ENCODE results near the gene ABCA5. TPM values are rescaled to one million over a fixed set of nuclear protein-coding genes. Genes with fewer than 3 reads are reported as not detected.
A peak's percentile ranks its signal among the peaks of the same experiment; 100 is the strongest.

Gene ABCA5
- total and polyA plus RNA-seq, 2 of the 13 experiments (the other 11 are each of a cell fraction or from before 2014, with no cell fraction given): 9.7 to 10.1 TPM

DNA sequence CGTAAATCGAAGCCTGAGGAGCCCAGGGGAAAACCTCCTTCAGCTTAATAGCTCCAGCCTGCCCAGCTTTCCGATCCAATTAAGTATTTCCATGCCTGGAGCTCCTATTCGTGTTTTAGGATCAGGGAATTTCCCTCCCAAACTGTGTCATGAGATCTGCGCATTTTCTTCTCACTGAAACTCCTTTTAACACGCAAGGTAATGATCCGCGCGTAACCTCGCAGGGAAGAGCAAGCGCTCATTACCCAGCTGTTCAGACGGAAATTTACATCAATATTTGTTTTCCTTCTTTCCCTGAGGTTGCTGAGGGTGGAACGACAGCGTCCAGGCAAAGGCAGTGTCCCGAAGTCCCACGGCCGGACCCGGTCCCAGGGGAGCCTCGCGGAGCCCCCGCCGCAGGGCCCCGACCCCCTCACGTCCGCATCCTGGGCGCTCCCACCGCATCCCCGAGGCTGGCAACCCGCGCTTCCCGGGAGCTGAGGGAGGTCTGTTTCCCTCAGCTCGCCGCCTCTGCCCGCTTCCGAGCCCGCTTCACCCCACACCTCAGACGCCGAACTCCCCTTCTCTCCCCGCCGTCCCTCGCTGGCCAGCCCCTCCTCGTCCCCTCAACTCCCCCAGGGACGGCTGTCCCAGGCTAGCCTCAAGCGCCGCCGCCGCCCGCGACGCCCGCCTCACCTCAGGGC is 415 bp downstream of the ABCA5 start (continued):
- TF ChIP-seq, protein P1, sequence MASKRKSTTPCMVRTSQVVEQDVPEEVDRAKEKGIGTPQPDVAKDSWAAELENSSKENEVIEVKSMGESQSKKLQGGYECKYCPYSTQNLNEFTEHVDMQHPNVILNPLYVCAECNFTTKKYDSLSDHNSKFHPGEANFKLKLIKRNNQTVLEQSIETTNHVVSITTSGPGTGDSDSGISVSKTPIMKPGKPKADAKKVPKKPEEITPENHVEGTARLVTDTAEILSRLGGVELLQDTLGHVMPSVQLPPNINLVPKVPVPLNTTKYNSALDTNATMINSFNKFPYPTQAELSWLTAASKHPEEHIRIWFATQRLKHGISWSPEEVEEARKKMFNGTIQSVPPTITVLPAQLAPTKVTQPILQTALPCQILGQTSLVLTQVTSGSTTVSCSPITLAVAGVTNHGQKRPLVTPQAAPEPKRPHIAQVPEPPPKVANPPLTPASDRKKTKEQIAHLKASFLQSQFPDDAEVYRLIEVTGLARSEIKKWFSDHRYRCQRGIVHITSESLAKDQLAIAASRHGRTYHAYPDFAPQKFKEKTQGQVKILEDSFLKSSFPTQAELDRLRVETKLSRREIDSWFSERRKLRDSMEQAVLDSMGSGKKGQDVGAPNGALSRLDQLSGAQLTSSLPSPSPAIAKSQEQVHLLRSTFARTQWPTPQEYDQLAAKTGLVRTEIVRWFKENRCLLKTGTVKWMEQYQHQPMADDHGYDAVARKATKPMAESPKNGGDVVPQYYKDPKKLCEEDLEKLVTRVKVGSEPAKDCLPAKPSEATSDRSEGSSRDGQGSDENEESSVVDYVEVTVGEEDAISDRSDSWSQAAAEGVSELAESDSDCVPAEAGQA (IDR thresholded peaks at IDR 0.05; ENCODE audit: low read depth): no peak
- TF ChIP-seq, protein P1 (CRISPR knock-in tag; IDR thresholded peaks at IDR 0.05; ENCODE audit: borderline replicate concordance): no peak
- TF ChIP-seq, protein P2, sequence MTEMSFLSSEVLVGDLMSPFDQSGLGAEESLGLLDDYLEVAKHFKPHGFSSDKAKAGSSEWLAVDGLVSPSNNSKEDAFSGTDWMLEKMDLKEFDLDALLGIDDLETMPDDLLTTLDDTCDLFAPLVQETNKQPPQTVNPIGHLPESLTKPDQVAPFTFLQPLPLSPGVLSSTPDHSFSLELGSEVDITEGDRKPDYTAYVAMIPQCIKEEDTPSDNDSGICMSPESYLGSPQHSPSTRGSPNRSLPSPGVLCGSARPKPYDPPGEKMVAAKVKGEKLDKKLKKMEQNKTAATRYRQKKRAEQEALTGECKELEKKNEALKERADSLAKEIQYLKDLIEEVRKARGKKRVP (CRISPR knock-in tag; IDR thresholded peaks at IDR 0.05): peak in 1 of 2 experiments; percentile 57; a peak in 2 of 4 replicates
- peak; percentile 96 for TF ChIP-seq MEIS1 (CRISPR knock-in tag; IDR thresholded peaks at IDR 0.05; ENCODE audit: borderline replicate concordance)
- TF ChIP-seq ZNF883 (CRISPR knock-in tag; IDR thresholded peaks at IDR 0.05; ENCODE audit: not compliant biosample characterization): no peak
- TF ChIP-seq ATM (IDR thresholded peaks at IDR 0.05; ENCODE audit: borderline replicate concordance): no peak
- TF ChIP-seq, protein P3, sequence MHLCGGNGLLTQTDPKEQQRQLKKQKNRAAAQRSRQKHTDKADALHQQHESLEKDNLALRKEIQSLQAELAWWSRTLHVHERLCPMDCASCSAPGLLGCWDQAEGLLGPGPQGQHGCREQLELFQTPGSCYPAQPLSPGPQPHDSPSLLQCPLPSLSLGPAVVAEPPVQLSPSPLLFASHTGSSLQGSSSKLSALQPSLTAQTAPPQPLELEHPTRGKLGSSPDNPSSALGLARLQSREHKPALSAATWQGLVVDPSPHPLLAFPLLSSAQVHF (CRISPR knock-in tag; IDR thresholded peaks at IDR 0.05): 0 out of 2 replicates have a peak, but pooled peaks have one; percentile 37
- no peak for TF ChIP-seq ZNF180 (CRISPR knock-in tag; IDR thresholded peaks at IDR 0.05; ENCODE audit: borderline replicate concordance, low read depth)
- no peak for TF ChIP-seq GZF1 (CRISPR knock-in tag; IDR thresholded peaks at IDR 0.05)
- 0 out of 2 replicates have a peak, but pooled peaks have one; percentile 23 for TF ChIP-seq MIER3 (CRISPR knock-in tag; IDR thresholded peaks at IDR 0.05; ENCODE audit: borderline replicate concordance)
- TF ChIP-seq SOX5 (CRISPR knock-in tag; IDR thresholded peaks at IDR 0.05; ENCODE audit: borderline replicate concordance): no peak
- no peak for TF ChIP-seq CBFB (CRISPR knock-in tag; IDR thresholded peaks at IDR 0.05)
- TF ChIP-seq, protein P4, sequence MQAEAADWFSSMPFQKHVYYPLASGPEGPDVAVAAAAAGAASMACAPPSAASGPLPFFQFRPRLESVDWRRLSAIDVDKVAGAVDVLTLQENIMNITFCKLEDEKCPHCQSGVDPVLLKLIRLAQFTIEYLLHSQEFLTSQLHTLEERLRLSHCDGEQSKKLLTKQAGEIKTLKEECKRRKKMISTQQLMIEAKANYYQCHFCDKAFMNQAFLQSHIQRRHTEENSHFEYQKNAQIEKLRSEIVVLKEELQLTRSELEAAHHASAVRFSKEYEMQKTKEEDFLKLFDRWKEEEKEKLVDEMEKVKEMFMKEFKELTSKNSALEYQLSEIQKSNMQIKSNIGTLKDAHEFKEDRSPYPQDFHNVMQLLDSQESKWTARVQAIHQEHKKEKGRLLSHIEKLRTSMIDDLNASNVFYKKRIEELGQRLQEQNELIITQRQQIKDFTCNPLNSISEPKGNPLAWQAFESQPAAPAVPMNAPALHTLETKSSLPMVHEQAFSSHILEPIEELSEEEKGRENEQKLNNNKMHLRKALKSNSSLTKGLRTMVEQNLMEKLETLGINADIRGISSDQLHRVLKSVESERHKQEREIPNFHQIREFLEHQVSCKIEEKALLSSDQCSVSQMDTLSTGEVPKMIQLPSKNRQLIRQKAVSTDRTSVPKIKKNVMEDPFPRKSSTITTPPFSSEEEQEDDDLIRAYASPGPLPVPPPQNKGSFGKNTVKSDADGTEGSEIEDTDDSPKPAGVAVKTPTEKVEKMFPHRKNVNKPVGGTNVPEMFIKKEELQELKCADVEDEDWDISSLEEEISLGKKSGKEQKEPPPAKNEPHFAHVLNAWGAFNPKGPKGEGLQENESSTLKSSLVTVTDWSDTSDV (CRISPR knock-in tag; IDR thresholded peaks at IDR 0.05): no peak
- 0 out of 2 replicates have a peak, but pooled peaks have one; percentile 66 for TF ChIP-seq KAT7 (CRISPR knock-in tag; IDR thresholded peaks at IDR 0.05; ENCODE audit: borderline replicate concordance)
- peak; percentile 39; the same call in 1 of the 2 replicates for TF ChIP-seq ZNF879 (CRISPR knock-in tag; IDR thresholded peaks at IDR 0.05)
- TF ChIP-seq ZNF644 (CRISPR knock-in tag; IDR thresholded peaks at IDR 0.05; ENCODE audit: low read depth): no peak
